Kidney (tissue), 14 donors: ENCODE data around the gene BCAS3. TPM values are rescaled to one million over a fixed set of nuclear protein-coding genes. Genes with fewer than 3 reads are reported as not detected.

Experiments used
- DNase-seq, 5 donors: peaks; one replicate each; pipeline ENCODE4 v3.0.0-alpha.2; 2013 to 2020
- FAIRE-seq: peaks from 2 replicates; lab custom pipeline; 2012; peaks lifted over from hg19 to GRCh38; lab: Jason Lieb, UNC
- H3K27ac ChIP-seq, 2 donors: one replicate each; pipeline ENCODE4 v1.7.0; 2013; ENCODE audit warnings: low read depth in 2 of 2, low read length in 2 of 2, inconsistent platforms in 1 of 2
- H3K27me3 ChIP-seq: one replicate; pipeline ENCODE4 v1.7.1; 2013; ENCODE audit warnings: low read length, inconsistent platforms; ENCODE audit not compliant: control insufficient read depth, insufficient read depth
- H3K36me3 ChIP-seq, 3 donors: one replicate each; pipeline versions ENCODE4 v1.7.0 to v1.7.1; 2013; ENCODE audit warnings: low read length in 3 of 3, control low read depth in 1 of 3, inconsistent platforms in 1 of 3; ENCODE audit not compliant: insufficient read depth in 3 of 3, control insufficient read depth in 2 of 3
- H3K4me1 ChIP-seq, 3 donors: one replicate each; pipeline versions ENCODE4 v1.7.0 to v1.7.1; 2013; ENCODE audit warnings: low read length in 3 of 3, inconsistent platforms in 1 of 3, low read depth in 1 of 3; ENCODE audit not compliant: control insufficient read depth in 2 of 3, insufficient read depth in 2 of 3
- H3K4me3 ChIP-seq, 3 donors: one replicate each; pipeline versions ENCODE4 v1.7.0 to v1.8.1; 2013; ENCODE audit warnings: low read length in 3 of 3, control low read depth in 1 of 3, inconsistent platforms in 1 of 3
- H3K9ac ChIP-seq, 3 donors: one replicate each; pipeline versions ENCODE4 v1.7.0 to v1.7.1; 2013; ENCODE audit warnings: low read length in 3 of 3, control low read depth in 1 of 3, inconsistent platforms in 1 of 3
- H3K9me3 ChIP-seq, 3 donors: one replicate each; pipeline versions ENCODE4 v1.7.0 to v1.7.1; 2013; ENCODE audit warnings: low read length in 3 of 3, control low read depth in 1 of 3, inconsistent platforms in 1 of 3; ENCODE audit not compliant: control insufficient read depth in 2 of 3, insufficient read depth in 1 of 3
- CTCF ChIP-seq: IDR thresholded peaks from 3 replicates; pipeline ENCODE4 v1.5.1; 2012; ENCODE audit warnings: mild to moderate bottlenecking, moderate library complexity, borderline replicate concordance; ENCODE audit not compliant: insufficient read depth; ENCODE audit errors: extremely low read depth
- intact Hi-C: fragments of 100-400 bp; cut with DNase I; formaldehyde crosslinking; loops from one replicate; pipeline ENCODE4 v1.11.1; 2022
- polyA plus RNA-seq: library from polyadenylated mRNA; stranded (reverse); fragments of 350-450 nt; fragmentation: Illumina TruSeq; extraction: RNeasy Lipid Tissue Mini Kit (QIAGEN cat#74804); gene quantifications from one replicate; pipeline ENCODE4 v1.2.3, GENCODE V29; 2014; ENCODE audit warnings: low read depth, low replicate concordance; ENCODE audit not compliant: insufficient read depth
- total RNA-seq: library from RNA; stranded (reverse); fragmentation: NEBNext Ultra II Directional; extraction: Animal tissue kit (Norgen Biotek cat#: 25700); gene quantifications from one replicate; pipeline ENCODE4 v1.2.1, GENCODE V29; 2021
- donor health status: control.
- donor health status: control.
- donor health status: control.
- donor health status: control.
- donor health status: control.
- donor health status: DM: yes; HTN: yes; CAD: no.
- donor health status: Normal renal cell carcinoma (clear cell type).

The BCAS3 gene
- total and polyA plus RNA-seq, 2 donors from 2014 or later = 18.3 to 44.1 TPM

- DNase-seq (peak in 2 of 5 donors; percentile 22 to 76), FAIRE-seq (no peak)
- Histone ChIP-seq H3K36me3 (no peaks in the 10 kb centered on the region), H3K9me3 (no peaks in the 10 kb centered on the region), H3K9ac (no peak overlapping the region), H3K27ac (no peak overlapping the region), H3K4me3 (no peak overlapping the region), H3K27me3 (no peaks in the 10 kb centered on the region), H3K4me1 (peaks cover 8 to 13% (median 11%) of the 10 kb centered on the region in 3 donors)
- intact Hi-C loops = no loop called here
- TF ChIP-seq CTCF = no peak
These were observed 608.1 kb downstream of the BCAS3 start for GRCh38 chr17:61285526-61286320.

GRCh38 chr17:61286449-61286848 is 608.8 kb downstream of the BCAS3 start:
- intact Hi-C loops = no loop called here
- DNase-seq = no peak
- no peak for FAIRE-seq
- Histone ChIP-seq H3K27me3 (no peaks in the 10 kb centered on the region), H3K9ac (no peak overlapping the region), H3K9me3 (no peaks in the 10 kb centered on the region), H3K4me3 (no peak overlapping the region), H3K36me3 (no peaks in the 10 kb centered on the region), H3K4me1 (peaks cover 8 to 13% (median 11%) of the 10 kb centered on the region in 3 donors), H3K27ac (no peak overlapping the region)
- TF ChIP-seq CTCF = no peak

GRCh38 chr17:61289408-61290385 is 612.0 kb downstream of the BCAS3 start:
- H3K9ac ChIP-seq = no peak overlapping the region
- no peak overlapping the region for H3K4me3 ChIP-seq
- FAIRE-seq (no peak), DNase-seq (peak in 4 of 5 donors; percentile 58 to 81 (median 70))
- H3K4me1 ChIP-seq = peaks cover 11 to 16% (median 12%) of the 10 kb centered on the region in 3 donors
- TF ChIP-seq CTCF = no peak
- no peaks in the 10 kb centered on the region for H3K9me3 ChIP-seq
- H3K27ac ChIP-seq = no peak overlapping the region
- no peaks in the 10 kb centered on the region for H3K36me3 ChIP-seq
- intact Hi-C loops = no loop called here
- H3K27me3 ChIP-seq = no peaks in the 10 kb centered on the region
